Kidney epithelial cell (primary cell): ENCODE results near the gene TRPM3. TPM values are rescaled to one million over a fixed set of nuclear protein-coding genes. Genes with fewer than 3 reads are reported as not detected.

Experiments used
- DNase-seq: peaks from one replicate; pipeline ENCODE4 v3.0.0-alpha.2; 2010; ENCODE audit warnings: low read depth
- H3K27me3 ChIP-seq: 2 replicates; pipeline ENCODE4 v1.6.0; 2011; ENCODE audit warnings: low read length; ENCODE audit not compliant: control insufficient read depth, insufficient read depth
- H3K36me3 ChIP-seq: 2 replicates; pipeline ENCODE4 v1.5.1; 2011; ENCODE audit warnings: low read length; ENCODE audit not compliant: control insufficient read depth, insufficient read depth
- H3K4me3 ChIP-seq: 2 replicates; pipeline ENCODE4 v1.5.1; 2011; ENCODE audit warnings: low read depth, mild to moderate bottlenecking, control low read depth, low read length
- total RNA-seq: library from RNA; depleted of rRNA; stranded (reverse); fragments of >200 nt; gene quantifications from 2 replicates; pipeline ENCODE4 v1.2.3, GENCODE V29; 2015
- TF ChIP-seq, protein P1 (sequence below): IDR thresholded peaks from 2 replicates; pipeline ENCODE4 v1.5.1; 2011; ENCODE audit warnings: mild to moderate bottlenecking, moderate library complexity, low read length, control low read depth, inconsistent platforms; ENCODE audit not compliant: insufficient read depth, poor library complexity, severe bottlenecking

Gene TRPM3
- total RNA-seq, 1 donor from 2014 or later, result not detected

DNA sequence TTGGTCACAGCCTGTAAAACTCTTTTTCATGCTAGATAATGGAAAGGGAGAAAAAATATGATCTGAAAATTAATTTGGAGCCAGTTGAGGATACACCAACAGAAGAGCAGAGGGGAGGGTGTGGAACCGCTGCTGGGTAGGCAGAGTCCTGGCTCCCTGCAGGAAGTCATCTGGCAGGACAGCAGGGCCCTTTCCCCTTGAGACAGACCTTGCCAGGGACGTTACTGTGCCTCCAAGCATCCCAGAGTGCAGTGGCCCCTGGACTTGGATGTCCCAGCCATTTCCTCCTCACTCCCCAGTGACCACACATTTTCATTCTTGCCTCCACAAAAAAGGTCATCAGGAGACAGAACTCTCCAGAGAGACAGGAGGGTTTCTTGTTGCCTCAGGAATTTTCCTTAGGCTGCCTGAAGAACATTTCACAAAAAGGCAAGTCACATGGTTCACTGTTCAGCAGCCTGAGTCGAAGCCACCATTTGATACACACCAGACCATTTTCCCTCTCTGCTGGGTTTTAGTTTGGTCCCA is 5.9 kb downstream of the TRPM3 start:
- no peak for DNase-seq
- TF ChIP-seq, protein P1, sequence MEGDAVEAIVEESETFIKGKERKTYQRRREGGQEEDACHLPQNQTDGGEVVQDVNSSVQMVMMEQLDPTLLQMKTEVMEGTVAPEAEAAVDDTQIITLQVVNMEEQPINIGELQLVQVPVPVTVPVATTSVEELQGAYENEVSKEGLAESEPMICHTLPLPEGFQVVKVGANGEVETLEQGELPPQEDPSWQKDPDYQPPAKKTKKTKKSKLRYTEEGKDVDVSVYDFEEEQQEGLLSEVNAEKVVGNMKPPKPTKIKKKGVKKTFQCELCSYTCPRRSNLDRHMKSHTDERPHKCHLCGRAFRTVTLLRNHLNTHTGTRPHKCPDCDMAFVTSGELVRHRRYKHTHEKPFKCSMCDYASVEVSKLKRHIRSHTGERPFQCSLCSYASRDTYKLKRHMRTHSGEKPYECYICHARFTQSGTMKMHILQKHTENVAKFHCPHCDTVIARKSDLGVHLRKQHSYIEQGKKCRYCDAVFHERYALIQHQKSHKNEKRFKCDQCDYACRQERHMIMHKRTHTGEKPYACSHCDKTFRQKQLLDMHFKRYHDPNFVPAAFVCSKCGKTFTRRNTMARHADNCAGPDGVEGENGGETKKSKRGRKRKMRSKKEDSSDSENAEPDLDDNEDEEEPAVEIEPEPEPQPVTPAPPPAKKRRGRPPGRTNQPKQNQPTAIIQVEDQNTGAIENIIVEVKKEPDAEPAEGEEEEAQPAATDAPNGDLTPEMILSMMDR, result no peak
- Histone ChIP-seq H3K27me3 (peaks cover 3% of the 10 kb centered on the region), H3K36me3 (no peaks in the 10 kb centered on the region), H3K4me3 (no peak overlapping the region)

DNA sequence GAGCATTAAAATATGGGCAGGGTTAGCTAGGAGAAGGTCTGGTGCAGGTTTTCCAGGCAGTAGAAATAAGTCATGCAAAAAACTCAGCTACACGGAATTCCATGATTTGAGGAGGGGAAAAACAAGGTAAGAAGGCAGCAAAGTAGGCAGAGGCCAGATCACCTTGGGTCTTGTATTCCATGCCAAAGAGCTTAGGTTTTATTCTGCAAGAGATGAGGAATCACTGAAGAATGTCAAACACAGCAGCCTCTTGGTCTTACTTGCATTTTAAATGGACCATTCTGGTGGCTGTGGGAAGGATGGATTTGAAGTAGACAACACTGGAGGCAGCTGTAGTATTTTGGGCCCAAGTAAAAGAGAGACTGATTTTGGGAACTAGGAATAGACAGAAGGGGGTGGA is 8.6 kb downstream of the TRPM3 start:
- no peaks in the 10 kb centered on the region for H3K36me3 ChIP-seq
- TF ChIP-seq, protein P1, result no peak
- no peaks in the 10 kb centered on the region for H3K27me3 ChIP-seq
- no peak overlapping the region for H3K4me3 ChIP-seq
- no peak for DNase-seq

DNA sequence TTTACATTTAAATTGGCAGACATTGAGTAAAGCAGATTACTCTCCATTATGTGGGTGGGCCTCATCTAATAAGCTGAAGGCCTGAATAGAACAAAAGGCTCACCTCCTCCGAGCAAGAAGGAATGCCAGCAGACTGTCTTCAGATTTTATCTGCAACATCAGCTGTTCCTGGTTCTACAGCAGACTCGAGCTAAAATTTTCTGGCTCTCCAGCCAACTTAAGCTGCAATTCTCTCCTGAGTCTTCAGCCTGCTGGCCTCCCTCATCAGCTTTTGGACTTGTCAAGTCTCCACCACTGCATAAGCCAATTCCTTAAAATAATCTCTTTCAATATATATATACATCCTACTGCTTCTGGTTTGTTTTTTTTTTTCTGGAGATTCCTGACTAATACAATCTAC is 12.5 kb downstream of the TRPM3 start:
- no peak overlapping the region for H3K4me3 ChIP-seq
- no peak for DNase-seq
- no peaks in the 10 kb centered on the region for H3K27me3 ChIP-seq
- TF ChIP-seq, protein P1, result no peak
- H3K36me3 ChIP-seq, result no peaks in the 10 kb centered on the region

DNA sequence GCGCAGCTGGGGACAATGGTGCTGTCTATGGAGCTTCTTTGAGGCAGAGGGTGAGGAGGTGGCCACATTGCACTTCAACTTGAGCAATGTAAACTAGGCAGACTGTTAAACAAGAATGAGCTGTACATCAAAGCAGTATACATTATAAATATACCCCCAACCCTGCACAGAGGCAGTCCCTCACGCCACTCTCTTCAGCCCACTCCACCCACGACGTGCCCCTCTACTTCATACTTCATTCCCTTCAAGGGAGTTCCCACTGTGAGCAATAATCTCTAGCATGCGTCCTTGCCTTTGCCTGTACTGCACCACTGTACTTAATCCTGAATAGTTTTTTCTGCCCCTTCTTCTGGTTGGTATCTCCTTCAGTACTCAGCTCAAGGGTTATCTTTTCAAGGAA is 14.4 kb downstream of the TRPM3 start:
- no peaks in the 10 kb centered on the region for H3K27me3 ChIP-seq

DNA sequence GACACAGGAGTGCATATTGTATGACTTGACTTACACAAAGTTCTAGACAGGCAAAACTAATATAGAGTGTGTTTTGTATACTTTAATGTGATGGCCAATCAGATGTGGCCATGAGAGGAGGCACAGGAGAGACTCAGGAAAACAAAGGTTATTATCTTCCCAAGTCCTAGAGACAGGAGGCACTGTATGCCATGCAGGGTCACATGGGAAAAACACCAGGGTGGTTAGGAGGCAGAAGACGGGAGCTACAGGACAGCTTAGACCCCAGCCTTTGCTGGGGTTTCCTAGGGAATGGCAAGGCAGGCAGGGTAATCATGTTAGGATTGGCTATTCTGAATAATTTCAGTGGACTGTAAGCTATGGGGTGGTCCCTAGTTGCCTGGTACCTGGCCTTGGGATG is 16.2 kb downstream of the TRPM3 start:
- Histone ChIP-seq H3K27me3 (no peaks in the 10 kb centered on the region), H3K36me3 (no peaks in the 10 kb centered on the region), H3K4me3 (no peak overlapping the region)
- no peak for DNase-seq
- TF ChIP-seq, protein P1, result no peak

More for the DNA sequence above, 14.4 kb downstream of the TRPM3 start:
- no peaks in the 10 kb centered on the region for H3K36me3 ChIP-seq
- no peak for DNase-seq
- TF ChIP-seq, protein P1, result no peak
- no peak overlapping the region for H3K4me3 ChIP-seq

DNA sequence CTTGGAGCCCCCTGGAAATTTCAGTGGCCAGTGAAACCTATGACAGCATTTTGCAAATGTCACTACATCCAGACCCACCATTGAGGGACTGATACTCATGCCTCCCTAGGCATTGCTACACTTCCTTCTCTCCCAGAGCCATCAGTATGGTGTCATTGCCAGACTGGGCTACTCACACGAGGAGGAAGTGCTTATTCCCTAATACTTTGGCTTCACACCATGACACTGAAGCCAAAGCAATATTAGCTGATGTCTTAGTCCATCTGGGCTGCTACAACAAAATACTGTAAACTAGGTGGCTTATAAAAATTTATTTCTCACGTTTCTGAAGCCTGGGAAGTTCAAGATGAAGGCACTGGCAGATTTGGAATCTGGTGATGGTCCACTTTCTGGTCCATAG is 22.6 kb downstream of the TRPM3 start:
- no peaks in the 10 kb centered on the region for H3K36me3 ChIP-seq
- DNase-seq, result no peak
- H3K27me3 ChIP-seq, result no peaks in the 10 kb centered on the region
- no peak overlapping the region for H3K4me3 ChIP-seq
- TF ChIP-seq, protein P1, result no peak
